Embryonic facial prominence (tissue), 1 donor: Measurements from ENCODE around the gene MS4A15.
"Not testable (repeated sequence)": the region's sequence is repeated elsewhere in the genome, so short reads cannot be mapped to it uniquely, and the experiment has no call there.

Experiments
- DNase-seq: peaks from one replicate; pipeline ENCODE4 v3.0.0-alpha.2; 2016; ENCODE audit errors: extremely low spot score

MS4A15 gene, protein sequence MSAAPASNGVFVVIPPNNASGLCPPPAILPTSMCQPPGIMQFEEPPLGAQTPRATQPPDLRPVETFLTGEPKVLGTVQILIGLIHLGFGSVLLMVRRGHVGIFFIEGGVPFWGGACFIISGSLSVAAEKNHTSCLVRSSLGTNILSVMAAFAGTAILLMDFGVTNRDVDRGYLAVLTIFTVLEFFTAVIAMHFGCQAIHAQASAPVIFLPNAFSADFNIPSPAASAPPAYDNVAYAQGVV

DNA sequence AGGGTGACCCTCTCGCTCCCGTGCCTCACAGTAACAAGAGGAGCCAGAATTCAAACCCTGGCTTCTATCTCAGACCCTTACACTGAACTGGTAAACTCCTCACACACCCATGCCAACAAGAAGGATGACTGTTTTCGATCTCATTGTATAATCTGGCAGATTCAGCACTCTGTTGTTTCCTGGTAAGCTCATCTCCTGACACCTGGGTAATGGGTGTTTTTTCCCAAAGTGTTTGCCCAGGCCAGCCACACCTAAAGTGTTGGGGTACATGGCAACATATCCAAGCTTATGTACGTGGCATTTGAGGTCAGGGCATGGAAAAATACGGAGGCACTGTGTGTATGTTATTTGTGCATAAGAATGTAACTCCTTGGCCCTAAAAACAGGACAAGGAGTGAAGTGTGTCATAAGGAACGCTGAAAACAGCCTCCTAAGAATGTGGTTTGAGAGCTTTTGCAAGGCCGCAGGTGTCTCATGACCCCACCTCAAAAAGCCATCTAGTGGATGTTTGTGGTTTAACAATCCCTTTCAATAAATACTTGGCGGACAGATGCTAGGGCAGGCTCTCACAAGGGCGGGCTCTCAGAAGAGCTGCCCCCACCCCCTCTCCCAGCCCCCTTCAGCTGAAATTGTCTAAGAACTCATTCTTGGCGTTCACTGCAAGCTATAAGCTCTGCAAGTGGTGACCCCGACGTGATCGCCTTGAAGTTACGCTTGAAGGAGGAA is at the start of gene MS4A15:
Gene MS4A15 (plus strand): TSS at position 561 of the 726 bp plus-strand sequence. CDS start 6,867 bp downstream, outside the sequence.
- DNase-seq: no peak

- no peak for DNase-seq
Observed at GRCh38 chr11:60706931-60707330, 49.7 kb upstream of the MS4A15 start.

DNA sequence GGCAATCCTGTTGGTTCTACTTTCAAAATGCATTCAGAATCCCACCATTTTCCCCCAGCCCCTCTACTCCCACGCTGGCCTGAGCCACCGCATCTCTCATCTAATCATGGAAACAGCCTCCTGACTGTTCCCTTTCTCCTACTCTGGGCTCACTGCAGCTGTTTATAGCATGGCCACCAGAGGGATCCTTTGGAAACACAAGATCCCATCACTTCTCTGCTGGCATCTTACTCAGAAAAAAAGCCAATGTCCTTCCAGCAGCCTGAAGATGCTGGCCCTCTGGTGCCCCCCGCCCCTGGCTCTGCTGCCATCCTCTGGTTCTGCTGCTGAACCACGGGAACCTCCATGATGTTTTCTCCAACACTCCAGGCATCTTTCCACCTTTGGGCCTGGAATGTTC is 46.2 kb upstream of the MS4A15 start:
- no peak for DNase-seq

DNA sequence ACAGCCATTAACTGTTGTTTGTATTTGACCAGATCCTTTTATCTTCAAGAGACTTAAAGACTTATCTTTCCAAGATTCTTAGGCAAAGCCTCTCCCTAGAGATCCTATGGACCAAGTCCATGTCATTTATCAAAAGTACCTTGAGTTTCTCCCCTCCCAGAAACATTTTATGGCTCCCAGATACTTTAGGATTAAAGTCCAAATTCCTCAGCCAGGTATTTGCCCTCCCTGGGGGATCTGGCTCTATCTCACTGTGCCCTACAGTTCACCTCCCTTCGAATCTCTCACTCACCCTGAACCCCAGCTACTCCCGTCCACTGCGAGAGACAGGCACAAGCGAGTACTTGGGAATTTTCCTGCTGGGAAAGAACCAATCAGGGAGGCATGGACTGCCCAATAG is 45.4 kb upstream of the MS4A15 start:
- no peak for DNase-seq

DNA sequence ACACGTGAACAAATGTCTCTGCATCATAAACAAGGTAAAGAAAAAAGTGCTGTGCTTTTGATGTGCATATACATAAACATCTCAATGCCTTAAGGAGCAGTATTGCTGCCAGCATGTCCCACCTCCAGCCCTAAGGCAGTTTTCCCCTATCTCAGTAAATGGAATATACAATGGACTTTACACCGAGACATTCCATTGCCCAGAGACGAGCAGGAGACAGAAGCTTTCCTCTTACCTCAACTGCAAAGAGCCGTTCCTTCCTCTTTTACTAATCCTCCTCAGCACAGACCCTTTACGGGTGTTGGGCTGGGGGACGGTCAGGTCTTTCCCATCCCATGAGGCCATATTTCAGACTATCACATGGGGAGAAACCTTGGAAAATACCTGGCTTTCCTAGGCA is 43.2 kb upstream of the MS4A15 start:
- DNase-seq: not testable (repeated sequence)

DNA sequence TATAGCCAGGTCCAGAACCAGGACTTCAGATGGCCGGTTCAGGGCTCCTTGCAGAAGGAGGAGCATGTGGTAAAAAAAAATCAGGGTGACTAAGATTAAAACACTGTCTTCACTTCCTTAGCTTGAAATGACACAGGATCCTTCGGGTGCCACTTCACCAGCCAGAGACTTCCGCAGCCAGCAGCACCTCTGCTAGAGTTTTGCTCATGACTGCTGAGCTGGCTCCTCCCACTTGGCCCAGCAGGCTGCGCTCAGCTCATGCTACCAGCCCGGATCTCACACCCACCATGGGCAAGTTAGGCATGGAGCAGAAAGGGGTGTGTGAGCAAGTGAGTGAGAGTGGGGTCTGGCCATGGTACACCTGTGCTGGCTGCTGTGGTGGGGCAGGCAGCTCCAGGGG is 38.7 kb upstream of the MS4A15 start:
- DNase-seq: no peak

- no peak for DNase-seq
Observed at GRCh38 chr11:60718524-60719316, 37.9 kb upstream of the MS4A15 start.

GRCh38 chr11:60719391-60719790 is 37.3 kb upstream of the MS4A15 start:
- DNase-seq: no peak

DNA sequence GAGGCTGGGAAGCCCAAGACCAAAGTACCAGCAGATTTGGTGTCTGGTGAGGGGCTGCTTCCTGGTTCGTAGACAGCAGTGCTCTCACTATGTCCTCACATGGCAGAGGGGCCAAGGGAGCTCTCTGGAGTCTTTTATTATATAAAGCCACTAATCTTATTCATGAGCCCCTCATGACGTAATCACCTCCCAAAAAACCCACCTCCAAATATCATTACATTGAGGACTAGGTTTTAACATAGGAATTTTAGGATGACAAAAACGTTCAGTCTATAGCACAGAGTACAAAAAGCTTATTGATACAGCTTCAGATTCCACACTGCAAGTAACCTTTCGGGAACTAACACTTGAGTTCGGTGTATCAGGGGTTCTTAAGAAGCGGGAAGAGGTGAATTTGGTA is 36.2 kb upstream of the MS4A15 start:
- DNase-seq: no peak

GRCh38 chr11:60724420-60724819 is 32.2 kb upstream of the MS4A15 start, which contains the start of gene MS4A18:
Gene MS4A18 (plus strand): TSS chr11:60724720.
- no peak for DNase-seq

- DNase-seq: no peak
Observed at GRCh38 chr11:60725592-60725991, 31.1 kb upstream of the MS4A15 start.

DNA sequence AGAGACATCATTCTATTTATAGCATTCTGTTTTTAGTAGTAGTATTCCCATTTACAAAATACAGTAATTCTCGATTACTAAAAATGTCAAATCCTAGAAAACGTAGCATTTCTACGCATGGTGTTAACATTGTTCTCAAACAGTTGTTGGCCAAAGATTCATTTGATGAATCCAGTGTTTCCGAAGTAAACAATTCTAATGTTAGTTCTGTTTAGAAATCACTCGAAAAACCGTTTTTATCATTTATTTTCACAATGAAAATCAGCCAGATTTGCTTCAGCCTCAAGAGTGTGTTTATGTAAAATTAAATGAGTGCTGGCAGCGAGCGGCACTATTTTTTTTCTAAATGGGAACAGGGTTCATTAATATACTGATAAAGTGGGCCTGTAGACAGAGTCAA is 25.1 kb upstream of the MS4A15 start:
- no peak for DNase-seq

DNA sequence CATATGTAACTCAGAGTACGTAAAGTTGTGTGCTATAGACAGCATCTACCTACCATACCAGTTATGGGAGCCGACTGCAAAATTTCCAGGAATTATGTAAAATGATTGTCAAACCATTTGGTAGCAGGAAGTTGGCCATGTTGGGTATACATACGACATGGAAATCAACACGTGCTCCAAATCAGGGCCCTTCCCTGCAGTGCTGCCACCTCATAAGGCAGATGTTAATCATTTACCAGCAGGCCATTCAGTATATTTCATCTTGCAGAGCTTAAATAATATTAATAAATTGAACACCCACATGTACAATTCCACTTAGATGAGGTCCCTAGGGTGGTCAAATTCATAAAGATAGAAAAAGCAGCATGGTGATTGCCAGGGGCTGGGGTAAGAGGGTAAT is 22.4 kb upstream of the MS4A15 start:
- no peak for DNase-seq

DNA sequence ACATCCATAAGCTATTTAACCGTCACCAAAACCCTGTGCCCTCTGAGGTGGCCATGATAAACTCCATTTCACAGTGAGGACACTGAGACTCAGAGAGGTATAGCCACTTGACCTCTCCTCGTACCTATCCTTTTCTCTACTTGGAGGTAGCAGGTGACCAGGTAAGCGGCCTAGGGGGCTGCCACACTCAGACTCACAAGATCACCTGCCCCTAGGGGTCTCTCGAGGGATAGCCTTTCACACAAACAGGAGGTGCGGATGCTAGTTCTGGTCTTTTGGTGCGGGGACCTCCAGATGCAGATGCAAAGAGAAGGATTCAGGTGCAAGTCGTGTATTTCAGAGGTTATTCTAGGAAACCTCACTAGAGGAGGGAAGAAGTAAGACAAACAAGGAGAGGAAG is 17.6 kb upstream of the MS4A15 start:
- no peak for DNase-seq

- no peak for DNase-seq
Observed at GRCh38 chr11:60740573-60740972, 16.1 kb upstream of the MS4A15 start.

GRCh38 chr11:60741421-60741820 is 15.2 kb upstream of the MS4A15 start:
- DNase-seq: no peak

DNA sequence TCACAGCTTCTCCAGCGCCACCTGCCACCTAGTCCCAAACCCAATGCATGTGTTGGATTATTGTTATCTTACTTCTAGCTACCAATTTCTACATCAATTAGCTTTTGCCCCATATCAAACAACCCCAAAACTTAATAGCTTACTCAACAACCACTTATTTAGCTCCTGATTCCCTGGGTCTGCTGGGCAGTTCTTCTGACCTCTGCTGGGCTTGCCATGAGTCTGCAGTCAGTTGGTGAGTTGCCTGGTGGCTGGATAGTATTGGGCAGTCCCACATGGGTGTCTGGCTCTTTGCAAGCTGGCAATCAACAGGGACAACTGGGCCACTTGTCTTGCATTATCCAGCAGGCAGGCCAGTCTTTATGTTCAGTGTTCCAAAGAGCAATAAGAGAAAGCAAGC is 13.6 kb upstream of the MS4A15 start:
- DNase-seq: no peak

DNA sequence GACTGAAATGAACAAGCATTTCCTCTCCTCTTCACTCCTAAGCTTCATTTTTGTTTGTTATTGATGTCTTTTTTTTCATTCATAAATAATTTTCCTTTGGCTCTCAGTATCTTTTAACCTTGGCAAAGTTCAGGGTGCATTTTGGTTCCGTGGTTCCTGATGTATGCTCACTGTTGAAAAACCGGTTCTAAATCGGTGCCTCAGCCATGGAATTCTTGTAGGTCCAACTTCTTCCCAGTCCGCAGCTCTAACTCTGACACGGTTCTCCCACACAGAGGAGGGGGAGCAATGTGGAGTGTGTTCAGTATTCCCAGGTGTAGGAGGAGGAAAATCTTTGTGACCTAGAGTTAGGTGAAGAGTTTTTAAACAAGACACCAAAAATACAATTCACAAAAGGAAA is 12.6 kb upstream of the MS4A15 start:
- DNase-seq: no peak

DNA sequence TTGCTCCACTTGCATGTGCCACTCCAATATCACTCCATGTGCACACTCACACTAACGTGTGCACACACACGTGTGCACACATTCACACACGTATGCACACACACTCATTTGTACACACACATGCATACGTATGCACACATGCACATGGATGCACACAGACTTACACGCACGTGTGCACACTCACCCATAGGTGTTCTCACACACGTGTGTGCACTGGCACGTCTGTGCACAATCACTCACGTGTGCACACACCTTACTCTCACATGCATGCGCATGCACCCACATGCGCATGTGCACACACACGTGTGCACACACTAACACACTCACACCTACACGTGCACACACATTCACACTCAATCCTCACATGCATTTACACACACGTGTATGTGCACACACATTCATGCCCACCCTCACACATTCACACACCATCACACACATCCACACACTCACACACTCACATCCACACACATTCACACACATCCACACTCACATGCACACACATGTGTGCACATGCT is 9.3 kb upstream of the MS4A15 start:
- no peak for DNase-seq

DNA sequence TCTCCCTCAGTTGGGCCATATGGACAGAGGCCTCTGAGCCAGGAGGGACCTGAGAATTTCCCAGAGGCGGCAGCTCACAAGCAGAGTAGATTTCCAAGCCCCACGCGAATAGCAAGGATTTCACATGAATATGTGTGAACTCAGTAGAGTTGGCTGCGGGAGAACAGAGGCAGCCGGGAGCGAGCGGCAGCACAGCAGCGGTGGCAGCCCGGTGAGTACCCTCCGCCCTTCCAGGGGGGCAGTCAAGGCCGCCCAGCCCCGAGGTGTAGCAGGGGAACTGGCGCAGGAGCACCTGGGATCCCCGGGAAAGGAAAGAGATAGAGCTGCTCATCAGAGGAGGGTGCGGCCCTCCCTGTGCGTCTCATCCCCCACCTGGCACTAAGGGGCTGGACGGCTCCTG is 8.4 kb upstream of the MS4A15 start:
- no peak for DNase-seq

GRCh38 chr11:60748821-60749220 is 7.8 kb upstream of the MS4A15 start:
- DNase-seq: no peak

DNA sequence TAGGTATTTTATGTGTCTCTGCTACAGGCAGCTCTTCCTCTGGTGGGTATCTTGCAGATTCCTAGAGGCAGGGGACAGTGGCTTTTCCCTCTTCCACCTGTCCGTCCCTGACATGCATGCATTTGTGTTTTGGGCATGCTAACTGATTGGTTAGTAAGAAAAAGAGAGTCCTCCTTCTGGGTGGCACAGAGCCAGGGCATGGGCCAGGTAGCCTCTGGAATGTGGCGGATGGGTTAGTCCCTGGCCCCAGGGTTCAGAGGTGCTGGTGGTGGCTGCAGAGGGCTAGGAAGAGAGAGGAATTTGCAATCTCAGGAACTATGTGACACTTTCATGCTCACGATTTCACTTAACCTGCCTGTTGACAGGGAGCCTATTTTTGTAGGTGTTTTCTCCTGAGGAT is 5.8 kb upstream of the MS4A15 start:
- no peak for DNase-seq

DNA sequence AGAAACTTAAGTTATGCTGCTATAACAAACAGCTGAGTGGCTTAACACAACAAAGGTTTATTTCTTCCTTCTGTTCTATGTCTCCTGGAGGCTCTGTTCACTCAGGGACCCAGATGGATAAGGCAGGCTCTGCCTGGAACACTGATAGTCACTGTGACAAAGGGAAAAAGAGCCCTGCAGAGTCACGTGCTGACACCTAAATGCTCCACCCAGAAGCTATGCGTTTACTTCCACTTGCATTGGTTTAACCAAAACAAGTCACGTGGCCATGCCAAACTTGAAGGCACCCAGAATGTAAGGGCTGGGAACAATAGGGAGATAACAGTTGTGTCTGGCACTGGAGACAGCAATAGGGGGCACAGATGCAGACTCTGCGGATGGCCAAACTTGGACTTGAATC is 3.4 kb upstream of the MS4A15 start:
- DNase-seq: no peak
